ENCODE measurements around the gene ERP44.

ERP44 gene

GRCh38 chr9:100120286-100120685 lies 21.5 kb upstream of the ERP44 start:
- no peaks in the 10 kb centered on the region for H3K27me3 ChIP-seq
- no peak for TF ChIP-seq CTCF (IDR thresholded peaks at IDR 0.05)
- H3K27ac ChIP-seq, result no peak overlapping the region
- no peaks in the 10 kb centered on the region for H3K4me1 ChIP-seq (ENCODE audit: control insufficient read depth in 1 of 2, insufficient read depth in 1 of 2, low read depth in 1 of 2, low read length in 1 of 2)
- no peaks in the 10 kb centered on the region for H3K9me3 ChIP-seq
- H3K4me3 ChIP-seq (ENCODE audit: low read depth in 1 of 2, low read length in 1 of 2), result no peak overlapping the region
- H3K36me3 ChIP-seq, result no peaks in the 10 kb centered on the region

- no peaks in the 10 kb centered on the region for H3K27me3 ChIP-seq
- no peaks in the 10 kb centered on the region for H3K9me3 ChIP-seq
- H3K27ac ChIP-seq, result no peak overlapping the region
- no peaks in the 10 kb centered on the region for H3K4me1 ChIP-seq (ENCODE audit: control insufficient read depth in 1 of 2, insufficient read depth in 1 of 2, low read depth in 1 of 2, low read length in 1 of 2)
- TF ChIP-seq CTCF (IDR thresholded peaks at IDR 0.05), result no peak
- H3K36me3 ChIP-seq, result no peaks in the 10 kb centered on the region
- H3K4me3 ChIP-seq (ENCODE audit: low read depth in 1 of 2, low read length in 1 of 2), result no peak overlapping the region
These were observed 18.5 kb upstream of the ERP44 start for GRCh38 chr9:100117316-100117715.

- Histone ChIP-seq H3K27me3 (no peaks in the 10 kb centered on the region), H3K4me1 (ENCODE audit: control insufficient read depth in 1 of 2, insufficient read depth in 1 of 2, low read depth in 1 of 2, low read length in 1 of 2) (no peaks in the 10 kb centered on the region), H3K27ac (no peak overlapping the region), H3K4me3 (ENCODE audit: low read depth in 1 of 2, low read length in 1 of 2) (no peak overlapping the region), H3K9me3 (no peaks in the 10 kb centered on the region), H3K36me3 (no peaks in the 10 kb centered on the region)
- TF ChIP-seq CTCF (IDR thresholded peaks at IDR 0.05), result no peak
These were observed 14.0 kb upstream of the ERP44 start for GRCh38 chr9:100112677-100113336.

- Histone ChIP-seq H3K27me3 (no peaks in the 10 kb centered on the region), H3K4me3 (ENCODE audit: low read depth in 1 of 2, low read length in 1 of 2) (no peak overlapping the region), H3K9me3 (no peaks in the 10 kb centered on the region), H3K27ac (no peak overlapping the region), H3K4me1 (ENCODE audit: control insufficient read depth in 1 of 2, insufficient read depth in 1 of 2, low read depth in 1 of 2, low read length in 1 of 2) (no peaks in the 10 kb centered on the region), H3K36me3 (peaks cover 7% of the 10 kb centered on the region)
- TF ChIP-seq CTCF (IDR thresholded peaks at IDR 0.05), result no peak
These were observed 12.4 kb upstream of the ERP44 start for GRCh38 chr9:100111235-100111634.

GRCh38 chr9:100108559-100108958 lies 9.8 kb upstream of the ERP44 start:
- no peaks in the 10 kb centered on the region for H3K9me3 ChIP-seq
- H3K4me1 ChIP-seq (ENCODE audit: control insufficient read depth in 1 of 2, insufficient read depth in 1 of 2, low read depth in 1 of 2, low read length in 1 of 2), result no peaks in the 10 kb centered on the region
- no peak overlapping the region for H3K4me3 ChIP-seq (ENCODE audit: low read depth in 1 of 2, low read length in 1 of 2)
- no peaks in the 10 kb centered on the region for H3K27me3 ChIP-seq
- TF ChIP-seq CTCF (IDR thresholded peaks at IDR 0.05), result no peak
- peaks cover 12% of the 10 kb centered on the region for H3K36me3 ChIP-seq
- H3K27ac ChIP-seq, result no peak overlapping the region
